ENCODE results near the gene DOCK11.

DNA sequence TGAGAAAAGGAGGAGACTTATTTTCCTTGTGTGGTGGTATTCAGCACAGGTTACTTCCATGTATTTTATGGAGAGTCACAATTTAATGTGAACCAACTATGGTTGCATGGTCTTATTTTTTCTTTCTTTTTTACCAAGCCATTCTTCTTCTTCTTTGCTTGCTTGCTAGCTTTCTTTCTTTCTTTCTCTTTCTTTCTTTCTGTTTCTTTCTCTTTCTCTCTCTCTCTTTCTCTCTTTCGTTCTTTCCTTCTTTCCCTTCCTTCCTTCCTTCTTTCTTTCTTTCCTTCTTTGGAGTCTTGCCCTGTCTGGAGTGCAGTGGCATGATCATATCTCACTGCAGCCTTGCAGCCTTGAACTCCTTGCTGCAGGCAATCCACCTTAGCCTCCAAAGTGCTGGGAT lies 68.9 kb downstream of the DOCK11 start:
- TF ChIP-seq EZH2 (IDR thresholded peaks at IDR 0.05; ENCODE audit: low read length, missing control alignments) (no peak), CTCF (conservative IDR thresholded peaks at IDR 0.05 in 1 of 2, IDR thresholded peaks at IDR 0.05 in 1 of 2; ENCODE audit: low read depth in 1 of 2, low read length in 2 of 2) (no peak)

Data from fibroblast of lung (primary cell).